D341Med (cell line): ENCODE results near the gene KPTN.

Source experiments
- DNase-seq: peaks from one replicate; pipeline ENCODE4 v3.0.0; 2012; ENCODE audit warnings: low spot score

Gene KPTN

GRCh38 chr19:47469363-47469700, 14.7 kb downstream of the KPTN start:
- no peak for DNase-seq

GRCh38 chr19:47467914-47468313, 16.1 kb downstream of the KPTN start:
- no peak for DNase-seq

GRCh38 chr19:47465957-47466356, 18.1 kb downstream of the KPTN start:
- DNase-seq, result no peak

GRCh38 chr19:47464675-47465419, 19.2 kb downstream of the KPTN start:
- no peak for DNase-seq

- DNase-seq, result no peak
Measured at GRCh38 chr19:47461876-47462275, 22.1 kb downstream of the KPTN start.

- no peak for DNase-seq
Measured at GRCh38 chr19:47459477-47459876, 24.5 kb downstream of the KPTN start.

- DNase-seq, result no peak
Measured at GRCh38 chr19:47458672-47459071, 25.3 kb downstream of the KPTN start.

GRCh38 chr19:47456721-47457474, 27.1 kb downstream of the KPTN start:
- DNase-seq, result no peak

- DNase-seq, result no peak
Measured at GRCh38 chr19:47450478-47450877, 33.5 kb downstream of the KPTN start.

GRCh38 chr19:47448360-47448727, 35.7 kb downstream of the KPTN start:
- no peak for DNase-seq

- peak; percentile 64 for DNase-seq
Measured at GRCh38 chr19:47447470-47448359, 36.3 kb downstream of the KPTN start.

GRCh38 chr19:47446534-47447469, 37.2 kb downstream of the KPTN start:
- no peak for DNase-seq

GRCh38 chr19:47445937-47446402, 38.0 kb downstream of the KPTN start:
- DNase-seq, result peak; percentile 81

GRCh38 chr19:47445527-47445926, 38.5 kb downstream of the KPTN start:
- no peak for DNase-seq

- no peak for DNase-seq
Measured at GRCh38 chr19:47444388-47444821, 39.6 kb downstream of the KPTN start.

GRCh38 chr19:47443331-47443730, 40.7 kb downstream of the KPTN start:
- DNase-seq, result no peak

- no peak for DNase-seq
Measured at GRCh38 chr19:47438793-47439220, 45.2 kb downstream of the KPTN start.

GRCh38 chr19:47437500-47437899, 46.5 kb downstream of the KPTN start:
- no peak for DNase-seq

GRCh38 chr19:47436712-47437401, 47.2 kb downstream of the KPTN start:
- DNase-seq, result peak; percentile 89

GRCh38 chr19:47435883-47436417, 48.1 kb downstream of the KPTN start:
- no peak for DNase-seq
